ENCODE measurements around the gene PKP4. TPM values are rescaled to one million over a fixed set of nuclear protein-coding genes. Genes with fewer than 3 reads are reported as not detected.

The PKP4 gene
- total RNA-seq, 3 donors from 2014 or later, result 62.1 to 138 (median 121) TPM

- Histone ChIP-seq H3K27me3 (no peaks in the 10 kb centered on the region), H3K36me3 (no peaks in the 10 kb centered on the region), H3K4me3 (no peak overlapping the region), H3K4me1 (no peaks in the 10 kb centered on the region), H3K27ac (no peak overlapping the region), H3K9me3 (no peaks in the 10 kb centered on the region)
- no peak for DNase-seq (ENCODE audit: low spot score in 2 of 2)
- no peak for TF ChIP-seq POLR2A (IDR thresholded peaks at IDR 0.05)
- no peak for TF ChIP-seq CTCF (IDR thresholded peaks at IDR 0.05)
- no peak for TF ChIP-seq POLR2AphosphoS5 (IDR thresholded peaks at IDR 0.05)
- intact Hi-C loops (cut with DNase I; ENCODE audit: low total_unique reads), result no loop called here
Measured at GRCh38 chr2:158546412-158547144, 89.8 kb downstream of the PKP4 start.

- no peak for DNase-seq (ENCODE audit: low spot score in 2 of 2)
- intact Hi-C loops (cut with DNase I; ENCODE audit: low total_unique reads), result no loop called here
- TF ChIP-seq CTCF (IDR thresholded peaks at IDR 0.05), result no peak
- no peak for TF ChIP-seq POLR2AphosphoS5 (IDR thresholded peaks at IDR 0.05)
- no peak for TF ChIP-seq POLR2A (IDR thresholded peaks at IDR 0.05)
Measured at GRCh38 chr2:158553257-158553656, 96.5 kb downstream of the PKP4 start.

GRCh38 chr2:158554996-158555395 lies 98.2 kb downstream of the PKP4 start:
- H3K9me3 ChIP-seq, result no peaks in the 10 kb centered on the region
- H3K27ac ChIP-seq, result no peak overlapping the region
- no peaks in the 10 kb centered on the region for H3K36me3 ChIP-seq
- no peak for DNase-seq (ENCODE audit: low spot score in 2 of 2)
- H3K27me3 ChIP-seq, result no peaks in the 10 kb centered on the region
- TF ChIP-seq CTCF (IDR thresholded peaks at IDR 0.05), result no peak
- TF ChIP-seq POLR2A (IDR thresholded peaks at IDR 0.05), result no peak
- no peaks in the 10 kb centered on the region for H3K4me1 ChIP-seq
- intact Hi-C loops (cut with DNase I; ENCODE audit: low total_unique reads), result no loop called here
- H3K4me3 ChIP-seq, result no peak overlapping the region

More at GRCh38 chr2:158553257-158553656, 96.5 kb downstream of the PKP4 start:
- no peaks in the 10 kb centered on the region for H3K4me1 ChIP-seq
- H3K27ac ChIP-seq, result no peak overlapping the region
- H3K4me3 ChIP-seq, result no peak overlapping the region
- no peaks in the 10 kb centered on the region for H3K36me3 ChIP-seq
- no peaks in the 10 kb centered on the region for H3K27me3 ChIP-seq
- no peaks in the 10 kb centered on the region for H3K9me3 ChIP-seq

GRCh38 chr2:158556124-158556523 lies 99.4 kb downstream of the PKP4 start:
- no peak for DNase-seq (ENCODE audit: low spot score in 2 of 2)
- Histone ChIP-seq H3K4me3 (no peak overlapping the region), H3K27ac (no peak overlapping the region), H3K9me3 (no peaks in the 10 kb centered on the region), H3K4me1 (no peaks in the 10 kb centered on the region), H3K27me3 (no peaks in the 10 kb centered on the region), H3K36me3 (no peaks in the 10 kb centered on the region)
- intact Hi-C loops (cut with DNase I; ENCODE audit: low total_unique reads), result no loop called here
- TF ChIP-seq CTCF (IDR thresholded peaks at IDR 0.05), result no peak
- TF ChIP-seq POLR2AphosphoS5 (IDR thresholded peaks at IDR 0.05), result no peak
- TF ChIP-seq POLR2A (IDR thresholded peaks at IDR 0.05), result no peak

GRCh38 chr2:158557752-158558151 lies 101.0 kb downstream of the PKP4 start:
- H3K4me1 ChIP-seq, result no peaks in the 10 kb centered on the region
- H3K27ac ChIP-seq, result no peak overlapping the region
- no peaks in the 10 kb centered on the region for H3K9me3 ChIP-seq
- H3K4me3 ChIP-seq, result no peak overlapping the region
- no peak for DNase-seq (ENCODE audit: low spot score in 2 of 2)
- H3K36me3 ChIP-seq, result no peaks in the 10 kb centered on the region
- TF ChIP-seq CTCF (IDR thresholded peaks at IDR 0.05) (no peak), POLR2AphosphoS5 (IDR thresholded peaks at IDR 0.05) (no peak), POLR2A (IDR thresholded peaks at IDR 0.05) (no peak)
- intact Hi-C loops (cut with DNase I; ENCODE audit: low total_unique reads), result no loop called here
- no peaks in the 10 kb centered on the region for H3K27me3 ChIP-seq
